Esophagus muscularis mucosa (tissue), 4 donors: ENCODE measurements around the gene COL5A3. TPM values are rescaled to one million over a fixed set of nuclear protein-coding genes. Genes with fewer than 3 reads are reported as not detected.
A peak's percentile ranks its signal among the peaks of the same experiment; 100 is the strongest.
"Not testable (repeated sequence)": the region's sequence is repeated elsewhere in the genome, so short reads cannot be mapped to it uniquely, and the experiment has no call there.

Experiments
- DNase-seq: peaks from one replicate; pipeline ENCODE4 v3.0.0-alpha.2; 2017; ENCODE audit errors: extremely low spot score
- H3K27ac ChIP-seq, 4 donors: fragments of 200-600 bp; sonication (generic); replicated peaks in 1 of 4; 1 replicate in 3 of 4; 2 replicates in 1 of 4; pipeline ENCODE4 v1.5.1; 2016 to 2019; ENCODE audit warnings: mild to moderate bottlenecking in 1 of 4
- H3K27me3 ChIP-seq, 4 donors: fragments of 200-600 bp; sonication (generic); one replicate each; pipeline versions ENCODE4 v1.5.1 to v1.6.0; 2016 to 2019
- H3K36me3 ChIP-seq, 4 donors: fragments of 200-600 bp; sonication (generic); one replicate each; pipeline ENCODE4 v1.5.1; 2016 to 2019
- H3K4me1 ChIP-seq, 4 donors: fragments of 200-600 bp; sonication (generic); one replicate each; pipeline ENCODE4 v1.5.1; 2016 to 2019
- H3K4me3 ChIP-seq, 4 donors: fragments of 200-600 bp; sonication (generic); 1 replicate in 2 of 4; 2 replicates in 2 of 4; pipeline ENCODE4 v1.5.1; 2016 to 2019; ENCODE audit warnings: mild to moderate bottlenecking in 4 of 4, moderate library complexity in 1 of 4
- H3K9me3 ChIP-seq, 4 donors: fragments of 200-600 bp; sonication (generic); 1 replicate in 3 of 4; 2 replicates in 1 of 4; pipeline ENCODE4 v1.5.1; 2016 to 2019
- CTCF ChIP-seq, 3 experiments: fragments of 200-600 bp in 2 of 3; fragments of 450-650 bp in 1 of 3; sonication (generic) in 2 of 3; IDR thresholded peaks; one replicate each; pipeline ENCODE4 v1.5.1; 2017 to 2019; ENCODE audit warnings: antibody characterized with exemption in 3 of 3, mild to moderate bottlenecking in 2 of 3, moderate library complexity in 1 of 3
- EP300 ChIP-seq: sonication (generic); formaldehyde crosslinking; IDR thresholded peaks from one replicate; pipeline ENCODE4 v1.6.1; 2017; ENCODE audit warnings: antibody characterized with exemption
- POLR2A ChIP-seq: fragments of 450-650 bp; IDR thresholded peaks from one replicate; pipeline ENCODE4 v1.6.1; 2017; ENCODE audit warnings: antibody characterized with exemption, moderate library complexity, mild to moderate bottlenecking, low read depth
- POLR2AphosphoS5 ChIP-seq, 2 donors: sonication (generic); formaldehyde crosslinking; IDR thresholded peaks; one replicate each; pipeline ENCODE4 v1.6.1; 2017; ENCODE audit warnings: antibody characterized with exemption in 2 of 2
- WGBS: methylation state at CpG from one replicate; pipeline ENCODE4 v1.1.5; 2018; 5-methylcytosine and 5-hydroxymethylcytosine counted together
- intact Hi-C: fragments of 100-400 bp; cut with DNase I; formaldehyde crosslinking; loops from one replicate; pipeline ENCODE4 v1.15.1; 2023
- total RNA-seq, 4 donors: library from RNA; depleted of rRNA; stranded (reverse); fragments of >200 nt; gene quantifications; one replicate each; pipeline versions ENCODE4 v1.1.0 to v1.2.1, GENCODE V29; 2016

COL5A3 gene
- total RNA-seq, 4 donors from 2014 or later, result 12.9 to 29.1 (median 19.5) TPM

DNA sequence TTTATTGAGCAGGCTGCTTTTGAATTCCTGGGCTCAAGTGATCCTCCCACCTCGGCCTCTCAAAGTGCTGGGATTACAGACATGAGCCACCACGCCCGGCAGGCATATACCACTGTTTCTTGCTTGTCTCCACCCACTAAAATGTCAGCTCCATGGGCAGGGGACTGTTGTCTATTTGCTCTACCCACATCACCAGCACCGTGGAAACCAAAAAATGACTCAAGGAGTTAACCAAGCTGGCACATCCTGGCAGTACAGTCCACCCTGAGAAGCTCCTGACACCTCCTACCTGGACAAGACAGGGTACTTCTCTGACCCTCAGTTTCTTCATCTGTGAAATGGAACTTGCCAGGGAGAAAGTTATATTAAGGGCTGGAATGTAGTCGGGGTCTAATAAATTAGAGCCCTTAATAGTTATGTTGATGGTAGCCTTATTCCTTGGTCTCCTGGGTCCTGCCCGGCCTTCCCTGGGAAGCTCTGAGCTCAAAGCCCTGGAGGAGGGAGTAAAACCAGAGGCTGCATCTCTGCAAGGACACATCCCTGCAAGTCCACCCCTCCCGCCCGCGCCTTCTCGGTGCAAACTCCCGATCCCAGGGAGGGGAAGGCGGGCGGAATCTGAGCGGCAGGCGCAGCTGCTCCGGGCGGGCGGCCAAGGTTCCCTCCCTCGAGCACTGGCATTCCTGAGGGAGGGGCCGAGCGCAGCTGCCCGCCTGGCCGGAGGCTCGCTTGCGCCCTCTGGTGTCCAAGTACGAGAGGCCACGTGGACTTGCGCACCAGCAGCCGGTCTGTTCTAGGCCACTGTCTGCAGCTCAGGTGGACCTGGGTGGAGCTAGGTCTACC, 17.1 kb upstream of the COL5A3 start:
- Histone ChIP-seq H3K27me3 (peaks cover 0 to 35% (median 0%) of the 10 kb centered on the region in 4 donors), H3K9me3 (no peaks in the 10 kb centered on the region), H3K36me3 (no peaks in the 10 kb centered on the region), H3K4me3 (peak overlapping the region in 1 of 4 donors; percentile 11), H3K4me1 (peaks cover 6 to 7% (median 7%) of the 10 kb centered on the region in 4 donors), H3K27ac (no peak overlapping the region)
- TF ChIP-seq POLR2AphosphoS5 (IDR thresholded peaks at IDR 0.05) (peak; percentile 77 to 85), EP300 (no peak), CTCF (IDR thresholded peaks at IDR 0.05) (peak; percentile 93 to 95 (median 94))
- intact Hi-C loops, result loop anchor here (1.0 kb wide), 1 partner anchor 96 kb away; no protein-coding TSS in a partner anchor
- 14% methylated on average over 18 of the region's 29 CpGs for WGBS
- DNase-seq, result peak; percentile 98

GRCh38 chr19:10026744-10027143, 16.4 kb upstream of the COL5A3 start:
- peaks cover 6 to 7% (median 7%) of the 10 kb centered on the region in 4 donors for H3K4me1 ChIP-seq
- no peak overlapping the region for H3K4me3 ChIP-seq
- TF ChIP-seq POLR2A (no peak), EP300 (no peak), POLR2AphosphoS5 (IDR thresholded peaks at IDR 0.05) (no peak), CTCF (IDR thresholded peaks at IDR 0.05) (no peak)
- intact Hi-C loops, result loop anchor here (1.0 kb wide), 1 partner anchor 95 kb away; no protein-coding TSS in a partner anchor
- H3K27ac ChIP-seq, result no peak overlapping the region
- no peaks in the 10 kb centered on the region for H3K9me3 ChIP-seq
- H3K27me3 ChIP-seq, result peaks cover 0 to 29% (median 0%) of the 10 kb centered on the region in 4 donors
- WGBS, result 88% methylated on average over 3 of the region's 3 CpGs
- DNase-seq, result no peak
- no peaks in the 10 kb centered on the region for H3K36me3 ChIP-seq

GRCh38 chr19:10023096-10023495, 12.8 kb upstream of the COL5A3 start:
- H3K36me3 ChIP-seq, H3K4me1 ChIP-seq, H3K9me3 ChIP-seq, H3K27ac ChIP-seq, intact Hi-C loops, DNase-seq, H3K4me3 ChIP-seq: not testable (repeated sequence)
- WGBS, result 89% methylated on average over 5 of the region's 5 CpGs
- peaks cover 0 to 40% (median 0%) of the 10 kb centered on the region in 4 donors for H3K27me3 ChIP-seq

GRCh38 chr19:10021863-10022262, 11.6 kb upstream of the COL5A3 start:
- intact Hi-C loops, result no loop called here
- H3K27ac ChIP-seq, result no peak overlapping the region
- H3K4me1 ChIP-seq, result peaks cover 0 to under 1% (median 0%) of the 10 kb centered on the region in 4 donors
- H3K4me3 ChIP-seq, result no peak overlapping the region
- H3K36me3 ChIP-seq, result no peaks in the 10 kb centered on the region
- peaks cover 0 to 48% (median 0%) of the 10 kb centered on the region in 4 donors for H3K27me3 ChIP-seq
- DNase-seq, result no peak
- WGBS, result 70% methylated on average over 2 of the region's 2 CpGs
- no peaks in the 10 kb centered on the region for H3K9me3 ChIP-seq
- TF ChIP-seq EP300 (no peak), POLR2A (no peak), CTCF (IDR thresholded peaks at IDR 0.05) (no peak), POLR2AphosphoS5 (IDR thresholded peaks at IDR 0.05) (no peak)

GRCh38 chr19:10021446-10021845, 11.1 kb upstream of the COL5A3 start:
- Histone ChIP-seq H3K27ac (no peak overlapping the region), H3K36me3 (no peaks in the 10 kb centered on the region), H3K4me3 (no peak overlapping the region), H3K27me3 (peaks cover 0 to 48% (median 0%) of the 10 kb centered on the region in 4 donors), H3K9me3 (no peaks in the 10 kb centered on the region), H3K4me1 (no peaks in the 10 kb centered on the region)
- intact Hi-C loops, result no loop called here
- TF ChIP-seq POLR2AphosphoS5 (IDR thresholded peaks at IDR 0.05) (no peak), EP300 (no peak), POLR2A (no peak), CTCF (IDR thresholded peaks at IDR 0.05) (no peak)
- no peak for DNase-seq
- WGBS, result 85% methylated on average over 23 of the region's 23 CpGs
